HUES64 (cell line): Measurements from ENCODE around the gene RAD23A.

Experiments
- H3K27ac ChIP-seq: 2 replicates; pipeline ENCODE4 v1.7.0; 2013; ENCODE audit warnings: low read depth, low read length, inconsistent platforms
- H3K27me3 ChIP-seq: 2 replicates; pipeline ENCODE4 v1.6.1; 2013; ENCODE audit warnings: mild to moderate bottlenecking, low read length; ENCODE audit not compliant: insufficient read depth
- H3K36me3 ChIP-seq: 2 replicates; pipeline ENCODE4 v1.6.1; 2013; ENCODE audit warnings: mild to moderate bottlenecking, low read length; ENCODE audit not compliant: insufficient read depth
- H3K4me1 ChIP-seq: 2 replicates; pipeline ENCODE4 v1.6.1; 2013; ENCODE audit warnings: mild to moderate bottlenecking, low read length, moderate library complexity; ENCODE audit not compliant: insufficient read depth
- H3K4me3 ChIP-seq: 2 replicates; pipeline ENCODE4 v1.5.1; 2013; ENCODE audit warnings: mild to moderate bottlenecking, low read length, moderate library complexity
- H3K9ac ChIP-seq: 2 replicates; pipeline ENCODE4 v1.6.1; 2013; ENCODE audit warnings: mild to moderate bottlenecking, low read depth, low read length
- H3K9me3 ChIP-seq: 2 replicates; pipeline ENCODE4 v1.6.1; 2013; ENCODE audit warnings: low read depth, low read length; ENCODE audit not compliant: insufficient read depth
- WGBS: fragments of 150-250, 120-280 bp; methylation state at CpG from one replicate; pipeline ENCODE4 v1.1.7; 2013; ENCODE audit warnings: missing lambda C conversion rate; 5-methylcytosine and 5-hydroxymethylcytosine counted together

The RAD23A gene

DNA sequence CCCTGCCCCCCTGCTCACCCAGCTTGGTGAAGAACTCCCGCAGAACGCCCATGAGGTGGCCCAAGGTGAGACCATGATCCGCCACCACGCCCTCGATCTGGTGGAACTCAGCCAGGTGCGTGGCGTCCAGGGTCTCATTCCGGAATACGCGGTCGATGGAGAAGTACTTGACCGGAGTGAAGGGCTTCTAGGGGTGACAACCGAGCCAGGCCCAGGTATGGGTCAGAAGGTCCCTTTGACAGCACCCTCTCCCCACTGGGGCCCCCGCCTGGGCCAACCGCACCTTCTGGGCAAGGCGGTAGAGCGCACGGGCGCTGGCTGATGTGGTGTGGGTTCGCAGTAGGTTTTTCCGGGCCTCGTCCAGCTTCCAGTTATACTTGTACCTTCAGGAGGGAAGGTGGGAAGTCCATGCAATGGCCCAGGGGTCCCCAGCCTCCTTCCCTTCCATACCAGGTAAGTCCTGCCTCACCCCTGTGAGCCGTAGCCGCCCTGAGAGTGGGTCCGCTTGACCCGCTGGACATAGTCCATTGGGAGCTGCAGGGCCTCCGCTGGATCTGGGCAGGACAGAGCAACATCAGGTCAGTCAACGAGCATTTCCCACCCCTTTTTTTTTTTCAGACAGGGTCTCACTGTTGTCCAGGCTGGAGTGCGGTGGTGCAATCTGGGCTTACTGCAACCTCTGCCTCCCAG lies 20.9 kb upstream of the RAD23A start:
- peaks cover 72% of the 10 kb centered on the region for H3K36me3 ChIP-seq
- H3K27ac ChIP-seq: no peak overlapping the region
- no peak overlapping the region for H3K4me3 ChIP-seq
- no peaks in the 10 kb centered on the region for H3K9me3 ChIP-seq
- no peak overlapping the region for H3K9ac ChIP-seq
- no peaks in the 10 kb centered on the region for H3K4me1 ChIP-seq
- H3K27me3 ChIP-seq: no peaks in the 10 kb centered on the region
- 97% methylated on average over 29 of the region's 29 CpGs for WGBS

GRCh38 chr19:12930002-12930645 lies 15.5 kb upstream of the RAD23A start:
- H3K36me3 ChIP-seq: peaks cover 57% of the 10 kb centered on the region
- no peak overlapping the region for H3K9ac ChIP-seq
- 97% methylated on average over 19 of the region's 19 CpGs for WGBS
- H3K4me3 ChIP-seq: no peak overlapping the region
- no peaks in the 10 kb centered on the region; the same call in 1 of the 2 replicates for H3K4me1 ChIP-seq
- no peaks in the 10 kb centered on the region for H3K27me3 ChIP-seq
- no peak overlapping the region for H3K27ac ChIP-seq
- H3K9me3 ChIP-seq: no peaks in the 10 kb centered on the region

DNA sequence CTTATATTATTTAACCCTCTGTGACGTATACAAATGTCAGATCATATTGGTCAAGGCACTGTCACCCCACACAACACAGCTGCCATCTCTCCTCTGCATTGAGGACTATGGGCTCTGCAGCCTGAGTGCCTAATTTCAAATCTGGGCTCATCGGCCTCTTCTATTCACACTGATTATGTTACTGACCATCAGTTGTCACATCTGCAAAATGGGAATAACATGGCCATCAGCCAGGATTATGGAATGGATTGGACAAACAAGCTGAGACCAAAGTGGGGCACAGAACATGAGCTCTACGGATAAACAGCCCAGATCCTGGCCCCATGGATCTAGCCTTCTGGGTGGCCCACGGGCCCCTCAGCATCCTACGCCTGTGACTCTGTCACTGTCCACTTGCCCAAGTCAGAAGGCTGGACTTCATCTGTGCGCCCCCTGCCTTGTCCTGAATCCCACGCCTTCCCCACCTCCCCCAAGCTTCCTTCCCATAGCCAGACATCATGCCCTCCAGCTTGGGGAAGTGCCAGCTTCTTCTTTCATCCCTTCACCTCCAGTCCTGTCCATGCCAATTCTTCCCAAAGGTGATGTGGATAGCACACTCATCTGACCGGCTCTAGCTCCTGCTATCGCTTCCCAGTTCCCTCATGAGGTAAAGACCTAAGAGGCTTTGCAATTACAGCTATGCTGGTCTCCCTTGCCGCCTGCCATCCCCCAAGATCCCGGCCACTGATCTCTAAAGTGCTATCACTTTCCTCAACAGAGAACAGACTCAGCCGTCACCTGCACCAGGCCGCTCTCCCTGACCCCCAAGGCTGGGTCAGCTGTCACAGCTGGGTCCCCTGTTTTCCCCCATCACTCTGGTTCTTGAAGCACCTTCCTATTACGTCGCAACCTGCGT lies 13.0 kb upstream of the RAD23A start:
- Histone ChIP-seq H3K4me3 (peak overlapping the region; percentile 97), H3K36me3 (peaks cover 39% of the 10 kb centered on the region), H3K9me3 (no peaks in the 10 kb centered on the region), H3K4me1 (peaks cover 10% of the 10 kb centered on the region; the same call in 1 of the 2 replicates), H3K27ac (no peak overlapping the region), H3K9ac (peak overlapping the region; percentile 87), H3K27me3 (no peaks in the 10 kb centered on the region)
- 35% methylated on average over 16 of the region's 16 CpGs for WGBS

DNA sequence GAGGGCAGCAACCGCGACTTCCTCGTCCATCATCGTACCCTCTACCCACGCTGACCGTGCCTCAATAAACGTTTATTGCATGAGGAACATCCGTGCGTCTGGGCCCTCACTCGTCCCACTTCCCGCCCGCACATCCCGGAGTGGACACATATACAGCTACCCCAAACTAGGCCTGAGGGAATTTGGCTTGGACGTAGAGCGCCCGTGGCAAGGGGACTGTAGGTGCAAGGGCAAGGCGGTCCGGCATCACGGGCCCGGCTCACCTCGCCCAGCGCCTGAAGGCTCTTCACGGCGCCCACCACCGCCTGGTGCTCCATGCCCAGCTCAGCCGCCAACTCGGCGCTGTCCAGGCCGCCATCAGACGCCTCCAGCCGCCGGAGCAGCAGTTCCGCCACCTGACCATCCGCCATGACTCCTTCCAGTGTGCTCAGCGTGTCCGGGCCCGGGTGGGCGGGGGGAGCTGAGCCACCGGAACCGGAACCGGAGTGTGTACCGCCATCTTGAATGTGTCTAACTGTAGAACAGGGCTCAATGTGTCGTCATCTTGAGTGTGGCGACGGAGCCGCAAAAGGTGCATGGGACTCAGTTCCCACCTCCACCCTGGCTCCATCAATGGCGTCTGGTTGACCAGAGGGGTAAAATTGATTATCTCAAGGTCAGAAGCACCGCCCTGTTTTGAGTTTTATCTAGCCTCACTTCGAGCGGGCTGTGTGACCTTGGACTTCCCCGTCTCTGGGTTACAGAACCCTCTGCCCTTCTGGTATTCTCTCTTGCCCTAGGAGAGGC lies 12.2 kb upstream of the RAD23A start, which contains the start of gene FARSA:
Gene FARSA (minus strand): TSS at position 425 of the 786 bp plus-strand sequence. CDS start 15 bp downstream, at position 410.
- H3K36me3 ChIP-seq: peaks cover 30% of the 10 kb centered on the region
- 5% methylated on average over 51 of the region's 51 CpGs for WGBS
- no peaks in the 10 kb centered on the region for H3K9me3 ChIP-seq
- peak within 1 kb of the TSS; percentile 97 for H3K4me3 ChIP-seq
- H3K27ac ChIP-seq: no peak within 1 kb of the TSS
- no peaks in the 10 kb centered on the region for H3K27me3 ChIP-seq
- peaks cover 10% of the 10 kb centered on the region; the same call in 1 of the 2 replicates for H3K4me1 ChIP-seq
- H3K9ac ChIP-seq: peak within 1 kb of the TSS; percentile 87

DNA sequence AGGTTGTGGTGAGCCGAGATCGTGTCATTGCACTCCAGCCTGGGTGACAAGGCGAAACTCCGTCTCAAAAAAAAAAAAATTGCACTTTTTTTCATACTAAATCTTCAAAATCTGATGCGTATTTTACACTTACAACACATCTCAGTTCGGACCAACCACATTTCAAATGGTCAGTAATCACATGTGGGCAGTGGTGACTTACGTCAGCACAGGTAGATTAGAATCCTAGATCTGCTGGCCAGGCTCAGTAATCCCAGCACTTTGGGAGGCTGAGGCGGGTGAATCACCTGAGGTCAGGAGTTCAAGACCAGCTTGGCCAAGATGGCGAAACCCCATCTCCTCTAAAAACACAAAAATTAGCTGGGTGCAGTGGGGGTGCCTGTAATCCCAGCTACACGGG lies 10.6 kb upstream of the RAD23A start:
- peaks cover 25% of the 10 kb centered on the region for H3K36me3 ChIP-seq
- H3K27ac ChIP-seq: no peak overlapping the region
- H3K4me3 ChIP-seq: no peak overlapping the region
- H3K27me3 ChIP-seq: no peaks in the 10 kb centered on the region
- WGBS: 94% methylated on average over 10 of the region's 10 CpGs
- no peak overlapping the region for H3K9ac ChIP-seq
- no peaks in the 10 kb centered on the region for H3K9me3 ChIP-seq
- H3K4me1 ChIP-seq: peaks cover 16% of the 10 kb centered on the region; the same call in 1 of the 2 replicates

DNA sequence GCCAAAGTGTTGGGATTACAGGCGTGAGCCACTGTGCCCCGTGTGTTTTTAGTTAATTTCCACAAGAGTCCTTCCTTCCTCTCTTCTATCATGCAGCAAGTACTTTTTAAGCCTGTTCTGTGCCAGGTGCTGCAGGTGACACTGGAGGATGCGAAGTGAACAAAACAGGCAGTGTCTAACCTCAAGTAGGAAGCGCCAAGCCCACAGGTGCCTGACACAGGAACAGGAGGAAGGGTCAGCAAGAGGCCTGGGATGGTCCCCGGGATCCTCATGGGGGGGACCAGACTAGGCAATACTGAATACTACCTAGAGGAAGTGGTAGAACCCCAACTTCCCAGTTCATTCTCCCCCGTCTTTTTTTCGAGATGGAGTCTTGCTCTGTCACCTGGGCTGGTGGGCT lies 9.1 kb upstream of the RAD23A start:
- no peaks in the 10 kb centered on the region for H3K9me3 ChIP-seq
- H3K4me1 ChIP-seq: peaks cover 17% of the 10 kb centered on the region; the same call in 1 of the 2 replicates
- H3K27me3 ChIP-seq: no peaks in the 10 kb centered on the region
- 86% methylated on average over 7 of the region's 7 CpGs for WGBS
- H3K27ac ChIP-seq: no peak overlapping the region
- no peak overlapping the region for H3K9ac ChIP-seq
- no peak overlapping the region for H3K4me3 ChIP-seq
- peaks cover 28% of the 10 kb centered on the region for H3K36me3 ChIP-seq

- peak overlapping the region; percentile 57 for H3K9ac ChIP-seq
- no peaks in the 10 kb centered on the region for H3K27me3 ChIP-seq
- WGBS: 21% methylated on average over 23 of the region's 23 CpGs
- peaks cover 17% of the 10 kb centered on the region; the same call in 1 of the 2 replicates for H3K4me1 ChIP-seq
- peaks cover 33% of the 10 kb centered on the region for H3K36me3 ChIP-seq
- peak overlapping the region; percentile 92 for H3K4me3 ChIP-seq
- no peaks in the 10 kb centered on the region for H3K9me3 ChIP-seq
- H3K27ac ChIP-seq: peak overlapping the region; percentile 84
These were observed 8.4 kb upstream of the RAD23A start for GRCh38 chr19:12937093-12937926.

DNA sequence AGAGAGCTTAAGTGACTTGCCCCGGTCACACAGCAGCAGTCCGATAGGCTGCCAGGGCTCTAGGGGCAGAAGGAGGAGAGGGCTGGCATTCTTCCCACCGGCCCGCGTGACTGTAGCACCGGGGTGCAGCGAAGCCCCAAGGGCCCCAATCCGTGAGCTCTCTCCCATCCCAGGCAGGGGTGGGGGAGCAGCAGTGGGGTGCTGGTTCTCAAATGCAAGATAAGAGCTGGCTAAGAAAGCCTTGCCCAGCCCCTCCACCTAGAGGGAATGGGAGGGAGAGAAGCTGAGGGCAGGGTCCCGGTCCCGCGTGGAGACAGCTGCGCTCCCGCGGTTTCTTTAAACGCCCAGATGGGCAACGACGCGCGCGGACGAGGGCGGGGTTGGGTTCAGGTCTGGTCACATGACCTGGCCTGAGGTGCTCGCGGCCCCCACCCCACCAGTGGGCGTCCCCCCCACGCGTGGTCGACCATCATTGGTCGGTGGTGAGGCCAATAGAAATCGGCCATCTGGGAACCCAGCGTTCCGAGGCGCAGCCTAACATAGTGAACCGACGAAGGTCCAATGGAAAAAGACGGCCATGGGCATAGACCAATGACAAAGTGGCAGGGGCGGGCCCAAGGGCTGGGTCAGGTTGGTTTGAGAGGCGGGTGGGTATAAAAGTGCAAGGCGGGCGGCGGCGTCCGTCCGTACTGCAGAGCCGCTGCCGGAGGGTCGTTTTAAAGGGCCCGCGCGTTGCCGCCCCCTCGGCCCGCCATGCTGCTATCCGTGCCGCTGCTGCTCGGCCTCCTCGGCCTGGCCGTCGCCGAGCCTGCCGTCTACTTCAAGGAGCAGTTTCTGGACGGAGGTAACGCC lies 7.5 kb upstream of the RAD23A start, which contains the start of gene CALR:
Gene CALR (plus strand): TSS at position 683 of the 852 bp plus-strand sequence. CDS start 71 bp downstream, at position 754.
- peaks cover 17% of the 10 kb centered on the region; the same call in 1 of the 2 replicates for H3K4me1 ChIP-seq
- no peaks in the 10 kb centered on the region for H3K27me3 ChIP-seq
- H3K9ac ChIP-seq: peak within 1 kb of the TSS; percentile 97
- H3K36me3 ChIP-seq: peaks cover 42% of the 10 kb centered on the region
- peak within 1 kb of the TSS; percentile 84 for H3K27ac ChIP-seq
- no peaks in the 10 kb centered on the region for H3K9me3 ChIP-seq
- under 1% methylated on average over 63 of the region's 63 CpGs for WGBS
- peak within 1 kb of the TSS; percentile 92 for H3K4me3 ChIP-seq
